Subcutaneous abdominal adipose tissue (tissue), 5 donors: Measurements from ENCODE around the gene DYSF.

Source experiments
- H3K27ac ChIP-seq: one replicate; pipeline ENCODE4 v1.7.0; 2013; ENCODE audit warnings: low read depth, mild to moderate bottlenecking, inconsistent platforms, low read length, moderate library complexity
- H3K27me3 ChIP-seq, 5 donors: one replicate each; pipeline ENCODE4 v1.7.0; 2013; ENCODE audit warnings: low read length in 5 of 5, inconsistent platforms in 1 of 5; ENCODE audit not compliant: control insufficient read depth in 5 of 5, insufficient read depth in 4 of 5
- H3K36me3 ChIP-seq, 5 donors: one replicate each; pipeline ENCODE4 v1.7.0; 2013; ENCODE audit warnings: low read length in 5 of 5; ENCODE audit not compliant: control insufficient read depth in 5 of 5, insufficient read depth in 5 of 5
- H3K4me1 ChIP-seq, 5 donors: one replicate each; pipeline ENCODE4 v1.7.0; 2013; ENCODE audit warnings: low read length in 5 of 5, mild to moderate bottlenecking in 3 of 5, moderate library complexity in 1 of 5; ENCODE audit not compliant: control insufficient read depth in 5 of 5, insufficient read depth in 5 of 5
- H3K4me3 ChIP-seq, 5 donors: one replicate each; pipeline ENCODE4 v1.7.0; 2013; ENCODE audit warnings: low read length in 5 of 5, low read depth in 1 of 5
- H3K9ac ChIP-seq, 5 donors: one replicate each; pipeline ENCODE4 v1.7.0; 2013; ENCODE audit warnings: low read length in 5 of 5, mild to moderate bottlenecking in 4 of 5, moderate library complexity in 3 of 5
- H3K9me3 ChIP-seq, 5 donors: one replicate each; pipeline ENCODE4 v1.7.0; 2013; ENCODE audit warnings: low read length in 5 of 5; ENCODE audit not compliant: control insufficient read depth in 5 of 5
- donor health status: healthy.
- donor health status: healthy.
- donor health status: healthy.
- donor health status: healthy.
- donor health status: healthy.

DYSF gene

GRCh38 chr2:71702071-71702970 lies 249.0 kb downstream of the DYSF start:
- H3K9ac ChIP-seq: no peak overlapping the region
- peak overlapping the region; percentile 46 for H3K27ac ChIP-seq
- peaks cover 0 to 4% (median 0%) of the 10 kb centered on the region in 5 donors for H3K27me3 ChIP-seq
- peaks cover 6 to 34% (median 22%) of the 10 kb centered on the region in 5 donors for H3K4me1 ChIP-seq
- H3K4me3 ChIP-seq: no peak overlapping the region
- H3K9me3 ChIP-seq: no peaks in the 10 kb centered on the region
- H3K36me3 ChIP-seq: no peaks in the 10 kb centered on the region

- Histone ChIP-seq H3K36me3 (no peaks in the 10 kb centered on the region), H3K9me3 (no peaks in the 10 kb centered on the region), H3K4me1 (peaks cover 6 to 34% (median 22%) of the 10 kb centered on the region in 5 donors), H3K4me3 (no peak overlapping the region), H3K27me3 (peaks cover 0 to 4% (median 0%) of the 10 kb centered on the region in 5 donors), H3K27ac (no peak overlapping the region), H3K9ac (no peak overlapping the region)
Observed at GRCh38 chr2:71702971-71703898, 249.9 kb downstream of the DYSF start.

- no peak overlapping the region for H3K4me3 ChIP-seq
- H3K27me3 ChIP-seq: peaks cover 0 to 4% (median 0%) of the 10 kb centered on the region in 5 donors
- no peaks in the 10 kb centered on the region for H3K36me3 ChIP-seq
- no peak overlapping the region for H3K27ac ChIP-seq
- H3K9ac ChIP-seq: no peak overlapping the region
- H3K4me1 ChIP-seq: peaks cover 6 to 34% (median 22%) of the 10 kb centered on the region in 5 donors
- no peaks in the 10 kb centered on the region for H3K9me3 ChIP-seq
Observed at GRCh38 chr2:71704131-71704561, 250.8 kb downstream of the DYSF start.

GRCh38 chr2:71704688-71705087 lies 251.3 kb downstream of the DYSF start:
- Histone ChIP-seq H3K9me3 (no peaks in the 10 kb centered on the region), H3K4me3 (no peak overlapping the region), H3K27me3 (peaks cover 0 to 4% (median 0%) of the 10 kb centered on the region in 5 donors), H3K36me3 (no peaks in the 10 kb centered on the region), H3K9ac (no peak overlapping the region), H3K4me1 (peaks cover 6 to 31% (median 22%) of the 10 kb centered on the region in 5 donors), H3K27ac (no peak overlapping the region)

- Histone ChIP-seq H3K27ac (no peak overlapping the region), H3K36me3 (no peaks in the 10 kb centered on the region), H3K27me3 (peaks cover 0 to 4% (median 0%) of the 10 kb centered on the region in 5 donors), H3K4me1 (peaks cover 6 to 25% (median 17%) of the 10 kb centered on the region in 5 donors), H3K9me3 (no peaks in the 10 kb centered on the region), H3K9ac (no peak overlapping the region), H3K4me3 (no peak overlapping the region)
Observed at GRCh38 chr2:71705171-71705960, 252.0 kb downstream of the DYSF start.

GRCh38 chr2:71706121-71706520 lies 252.8 kb downstream of the DYSF start:
- no peak overlapping the region for H3K4me3 ChIP-seq
- H3K36me3 ChIP-seq: no peaks in the 10 kb centered on the region
- peaks cover 0 to 4% (median 0%) of the 10 kb centered on the region in 5 donors for H3K27me3 ChIP-seq
- H3K9me3 ChIP-seq: no peaks in the 10 kb centered on the region
- H3K27ac ChIP-seq: no peak overlapping the region
- H3K9ac ChIP-seq: no peak overlapping the region
- peaks cover 3 to 26% (median 17%) of the 10 kb centered on the region in 5 donors for H3K4me1 ChIP-seq

GRCh38 chr2:71706836-71707235 lies 253.5 kb downstream of the DYSF start:
- Histone ChIP-seq H3K9ac (no peak overlapping the region), H3K27ac (no peak overlapping the region), H3K4me3 (no peak overlapping the region), H3K9me3 (no peaks in the 10 kb centered on the region), H3K27me3 (peaks cover 0 to 9% (median 0%) of the 10 kb centered on the region in 5 donors), H3K36me3 (no peaks in the 10 kb centered on the region), H3K4me1 (peaks cover 4 to 23% (median 10%) of the 10 kb centered on the region in 5 donors)

GRCh38 chr2:71710367-71711132 lies 257.2 kb downstream of the DYSF start:
- H3K9me3 ChIP-seq: no peaks in the 10 kb centered on the region
- H3K4me1 ChIP-seq: peaks cover 0 to 26% (median 13%) of the 10 kb centered on the region in 5 donors
- H3K36me3 ChIP-seq: no peaks in the 10 kb centered on the region
- H3K4me3 ChIP-seq: no peak overlapping the region
- no peak overlapping the region for H3K27ac ChIP-seq
- H3K9ac ChIP-seq: no peak overlapping the region
- peaks cover 0 to 5% (median 0%) of the 10 kb centered on the region in 5 donors for H3K27me3 ChIP-seq
